ENCODE results near the gene COL23A1. TPM values are rescaled to one million over a fixed set of nuclear protein-coding genes. Genes with fewer than 3 reads are reported as not detected.

The COL23A1 gene
- total and polyA plus RNA-seq, 2 of the 13 experiments (the other 11 are each of a cell fraction or from before 2014, with no cell fraction given) = not detected

DNA sequence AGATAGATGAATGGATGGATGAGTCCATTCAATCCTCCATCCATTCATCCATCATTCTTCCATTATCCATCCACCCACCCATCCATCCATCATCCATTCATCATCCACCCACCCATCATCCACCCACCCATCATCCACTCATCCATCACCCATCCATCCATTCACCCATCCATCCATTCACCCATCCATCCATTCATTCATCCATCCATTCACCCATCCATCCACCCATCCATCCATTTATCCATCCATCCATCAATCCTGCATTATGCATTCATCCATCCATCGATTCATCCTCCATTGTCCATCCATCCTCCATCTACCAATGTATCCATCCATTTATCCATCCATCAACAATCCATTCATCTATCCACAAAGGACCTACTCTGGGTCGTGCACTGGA is 344.8 kb downstream of the COL23A1 start:
- ChIA-PET CTCF (ENCODE audit: low intra/inter-chr PET ratio, low total read pairs) (no interaction called here), POLR2A (no interaction called here)
- Histone ChIP-seq H3K27me3 (ENCODE audit: control insufficient read depth in 1 of 2, insufficient read depth in 2 of 2, low read length in 2 of 2) (peaks cover 1 to 33% of the 10 kb centered on the region in 2 experiments; a peak in 3 of 5 replicates), H3K4me1 (ENCODE audit: insufficient read depth, low read length) (no peaks in the 10 kb centered on the region), H3K9me3 (ENCODE audit: low read length) (no peaks in the 10 kb centered on the region), H2AFZ (ENCODE audit: low read length) (no peak overlapping the region), H3K79me2 (ENCODE audit: insufficient read depth, low read length) (no peaks in the 10 kb centered on the region), H3K27ac (ENCODE audit: extremely low read length, insufficient read depth, low read length) (no peak overlapping the region), H3K36me3 (replicated peaks in 1 of 2; ENCODE audit: control insufficient read depth in 1 of 2, insufficient read depth in 2 of 2, low read length in 2 of 2) (no peaks in the 10 kb centered on the region), H3K4me3 (replicated peaks in 1 of 3; ENCODE audit: insufficient read depth in 1 of 3, low read depth in 2 of 3, low read length in 3 of 3) (no peak overlapping the region), H3K4me2 (ENCODE audit: low read depth, low read length) (no peak overlapping the region), H4K20me1 (ENCODE audit: insufficient read depth, low read length) (no peaks in the 10 kb centered on the region), H3K9ac (ENCODE audit: insufficient read depth, low read depth, low read length) (no peak overlapping the region)
- ATAC-seq = no peak
- in situ Hi-C loops (cut with HindIII; ENCODE audit: extremely low pct_ligation_motif_present, low pct_unique_long_range_greater_than_20kb) (no loop called here), intact Hi-C loops (cut with micrococcal nuclease; ENCODE audit: unreplicated experiment) (no loop called here)
- no peak for DNase-seq (ENCODE audit: low spot score)
- TF ChIP-seq ZNF510 (CRISPR knock-in tag; IDR thresholded peaks at IDR 0.05; ENCODE audit: low read depth) (no peak), GABPA (IDR thresholded peaks at IDR 0.05; ENCODE audit: low read depth, low read length) (no peak), GABPA (CRISPR knock-in tag; IDR thresholded peaks at IDR 0.05; ENCODE audit: low read depth) (no peak), ZNF569 (CRISPR knock-in tag; IDR thresholded peaks at IDR 0.05; ENCODE audit: borderline replicate concordance) (no peak), ZC3H13 (CRISPR knock-in tag; IDR thresholded peaks at IDR 0.05) (no peak)
- TF ChIP-seq, protein P1, sequence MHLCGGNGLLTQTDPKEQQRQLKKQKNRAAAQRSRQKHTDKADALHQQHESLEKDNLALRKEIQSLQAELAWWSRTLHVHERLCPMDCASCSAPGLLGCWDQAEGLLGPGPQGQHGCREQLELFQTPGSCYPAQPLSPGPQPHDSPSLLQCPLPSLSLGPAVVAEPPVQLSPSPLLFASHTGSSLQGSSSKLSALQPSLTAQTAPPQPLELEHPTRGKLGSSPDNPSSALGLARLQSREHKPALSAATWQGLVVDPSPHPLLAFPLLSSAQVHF (CRISPR knock-in tag; IDR thresholded peaks at IDR 0.05) = no peak
- TF ChIP-seq, protein P2, sequence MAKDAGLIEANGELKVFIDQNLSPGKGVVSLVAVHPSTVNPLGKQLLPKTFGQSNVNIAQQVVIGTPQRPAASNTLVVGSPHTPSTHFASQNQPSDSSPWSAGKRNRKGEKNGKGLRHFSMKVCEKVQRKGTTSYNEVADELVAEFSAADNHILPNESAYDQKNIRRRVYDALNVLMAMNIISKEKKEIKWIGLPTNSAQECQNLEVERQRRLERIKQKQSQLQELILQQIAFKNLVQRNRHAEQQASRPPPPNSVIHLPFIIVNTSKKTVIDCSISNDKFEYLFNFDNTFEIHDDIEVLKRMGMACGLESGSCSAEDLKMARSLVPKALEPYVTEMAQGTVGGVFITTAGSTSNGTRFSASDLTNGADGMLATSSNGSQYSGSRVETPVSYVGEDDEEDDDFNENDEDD (CRISPR knock-in tag; IDR thresholded peaks at IDR 0.05; ENCODE audit: borderline replicate concordance) = no peak
- FAIRE-seq = no peak
- 2% methylated on average over 2 of the region's 2 CpGs for WGBS (ENCODE audit: low lambda C conversion rate)
- BruUV-seq (replicated peaks) = no TSS peak

DNA sequence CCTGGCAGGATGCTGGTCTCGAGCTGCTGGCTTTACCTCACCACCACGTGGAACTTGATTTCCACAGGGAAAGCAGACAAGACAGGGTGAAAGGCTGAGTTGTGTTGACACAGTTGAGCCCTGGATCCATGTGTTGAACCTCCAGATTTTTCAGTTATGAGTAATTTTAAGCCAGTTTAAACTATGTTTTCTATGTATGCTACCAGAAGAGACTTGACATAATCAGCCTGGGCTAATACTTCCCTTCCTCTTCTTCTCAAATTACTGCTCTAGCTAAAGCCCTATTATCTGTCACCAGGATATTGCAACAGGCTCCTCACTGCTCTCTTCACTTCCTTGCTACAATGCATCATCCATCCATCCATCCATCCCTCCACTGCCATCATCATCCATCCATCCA is 345.6 kb downstream of the COL23A1 start:
- 0% methylated on average over 2 of the region's 2 CpGs for WGBS (ENCODE audit: low lambda C conversion rate)
- no TSS peak for BruUV-seq (replicated peaks)
- TF ChIP-seq GTF2F1 (IDR thresholded peaks at IDR 0.05; ENCODE audit: low read length) = no peak
- no peak for TF ChIP-seq ZNF225 (CRISPR knock-in tag; IDR thresholded peaks at IDR 0.05)
- no peak for TF ChIP-seq ZNF484 (CRISPR knock-in tag; IDR thresholded peaks at IDR 0.05; ENCODE audit: borderline replicate concordance, low read depth)
- TF ChIP-seq, protein P3, sequence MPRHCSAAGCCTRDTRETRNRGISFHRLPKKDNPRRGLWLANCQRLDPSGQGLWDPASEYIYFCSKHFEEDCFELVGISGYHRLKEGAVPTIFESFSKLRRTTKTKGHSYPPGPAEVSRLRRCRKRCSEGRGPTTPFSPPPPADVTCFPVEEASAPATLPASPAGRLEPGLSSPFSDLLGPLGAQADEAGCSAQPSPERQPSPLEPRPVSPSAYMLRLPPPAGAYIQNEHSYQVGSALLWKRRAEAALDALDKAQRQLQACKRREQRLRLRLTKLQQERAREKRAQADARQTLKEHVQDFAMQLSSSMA (CRISPR knock-in tag; IDR thresholded peaks at IDR 0.05) = no peak
- no peak for TF ChIP-seq PTBP1 (IDR thresholded peaks at IDR 0.05; ENCODE audit: low read depth, low read length, poor library complexity, severe bottlenecking)
- TF ChIP-seq, protein P4, sequence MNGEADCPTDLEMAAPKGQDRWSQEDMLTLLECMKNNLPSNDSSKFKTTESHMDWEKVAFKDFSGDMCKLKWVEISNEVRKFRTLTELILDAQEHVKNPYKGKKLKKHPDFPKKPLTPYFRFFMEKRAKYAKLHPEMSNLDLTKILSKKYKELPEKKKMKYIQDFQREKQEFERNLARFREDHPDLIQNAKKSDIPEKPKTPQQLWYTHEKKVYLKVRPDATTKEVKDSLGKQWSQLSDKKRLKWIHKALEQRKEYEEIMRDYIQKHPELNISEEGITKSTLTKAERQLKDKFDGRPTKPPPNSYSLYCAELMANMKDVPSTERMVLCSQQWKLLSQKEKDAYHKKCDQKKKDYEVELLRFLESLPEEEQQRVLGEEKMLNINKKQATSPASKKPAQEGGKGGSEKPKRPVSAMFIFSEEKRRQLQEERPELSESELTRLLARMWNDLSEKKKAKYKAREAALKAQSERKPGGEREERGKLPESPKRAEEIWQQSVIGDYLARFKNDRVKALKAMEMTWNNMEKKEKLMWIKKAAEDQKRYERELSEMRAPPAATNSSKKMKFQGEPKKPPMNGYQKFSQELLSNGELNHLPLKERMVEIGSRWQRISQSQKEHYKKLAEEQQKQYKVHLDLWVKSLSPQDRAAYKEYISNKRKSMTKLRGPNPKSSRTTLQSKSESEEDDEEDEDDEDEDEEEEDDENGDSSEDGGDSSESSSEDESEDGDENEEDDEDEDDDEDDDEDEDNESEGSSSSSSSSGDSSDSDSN (CRISPR knock-in tag; IDR thresholded peaks at IDR 0.05) = no peak
- TF ChIP-seq ZNF543 (CRISPR knock-in tag; IDR thresholded peaks at IDR 0.05) = no peak

More for the DNA sequence above, 345.6 kb downstream of the COL23A1 start:
- Histone ChIP-seq H2AFZ (ENCODE audit: low read length) (no peak overlapping the region), H3K27me3 (ENCODE audit: control insufficient read depth in 1 of 2, insufficient read depth in 2 of 2, low read length in 2 of 2) (peaks cover 1 to 26% of the 10 kb centered on the region in 2 experiments; a peak in 3 of 5 replicates), H3K36me3 (replicated peaks in 1 of 2; ENCODE audit: control insufficient read depth in 1 of 2, insufficient read depth in 2 of 2, low read length in 2 of 2) (no peaks in the 10 kb centered on the region), H3K4me2 (ENCODE audit: low read depth, low read length) (no peak overlapping the region), H4K20me1 (ENCODE audit: insufficient read depth, low read length) (no peaks in the 10 kb centered on the region), H3K4me1 (ENCODE audit: insufficient read depth, low read length) (no peaks in the 10 kb centered on the region), H3K27ac (ENCODE audit: extremely low read length, insufficient read depth, low read length) (no peak overlapping the region), H3K79me2 (ENCODE audit: insufficient read depth, low read length) (no peaks in the 10 kb centered on the region), H3K9ac (ENCODE audit: insufficient read depth, low read depth, low read length) (no peak overlapping the region), H3K9me3 (ENCODE audit: low read length) (no peaks in the 10 kb centered on the region), H3K4me3 (replicated peaks in 1 of 3; ENCODE audit: insufficient read depth in 1 of 3, low read depth in 2 of 3, low read length in 3 of 3) (no peak overlapping the region)
- CTCF ChIA-PET (ENCODE audit: low intra/inter-chr PET ratio, low total read pairs) = no interaction called here
- ATAC-seq = no peak
- POLR2A ChIA-PET = no interaction called here
- intact Hi-C loops (cut with micrococcal nuclease; ENCODE audit: unreplicated experiment) = no loop called here
- FAIRE-seq = no peak
- DNase-seq (ENCODE audit: low spot score) = no peak
- in situ Hi-C loops (cut with HindIII; ENCODE audit: extremely low pct_ligation_motif_present, low pct_unique_long_range_greater_than_20kb) = no loop called here
